Measurements from ENCODE around the gene GRK6.

Gene GRK6
- total RNA-seq, result 185 to 232 (median 208) reads per million in 4 donors

DNA sequence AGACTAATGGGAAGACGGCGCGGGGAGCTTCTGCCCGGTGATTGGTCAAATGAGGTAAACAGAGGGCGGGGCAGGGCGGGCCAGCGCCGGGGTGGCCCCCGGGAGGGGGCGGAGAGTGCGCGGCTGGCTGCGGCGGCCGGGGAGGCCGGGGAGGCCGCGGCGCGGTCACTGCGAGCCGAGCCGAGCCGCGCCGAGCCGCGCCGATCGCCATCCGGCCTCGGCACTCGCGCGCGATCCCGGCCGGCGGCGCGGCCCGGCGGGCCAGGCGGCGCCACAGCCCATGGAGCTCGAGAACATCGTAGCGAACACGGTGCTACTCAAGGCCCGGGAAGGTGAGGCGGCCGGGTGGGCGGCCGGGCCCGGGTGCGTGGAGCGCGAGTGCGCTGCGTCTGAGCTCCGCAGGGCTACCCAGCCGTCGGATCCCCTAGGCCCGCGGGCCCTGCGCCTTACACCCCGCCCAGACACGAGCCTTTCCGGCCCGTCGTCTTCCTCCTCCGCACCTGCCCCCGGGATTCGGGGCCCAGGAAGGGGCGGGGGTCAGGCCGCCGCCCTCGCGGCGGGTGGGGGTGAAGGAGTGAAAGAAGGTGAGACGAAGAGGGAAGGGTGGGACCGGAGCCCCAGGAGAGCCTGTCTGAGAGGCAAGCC lies at the start of gene GRK6:
Gene GRK6, plus strand, starts transcription at position 111 of the 645 bp plus-strand sequence. Its CDS starts 170 bp downstream, at position 281.
- peak; percentile 54 to 81 (median 56) for DNase-seq

- no peak for DNase-seq
These were observed 48.4 kb upstream of the GRK6 start for GRCh38 chr5:177377851-177378776.

- DNase-seq, result peak in 1 of 5 donors; percentile 62
These were observed 47.3 kb upstream of the GRK6 start for GRCh38 chr5:177378884-177379883.

- DNase-seq, result no peak
These were observed 45.7 kb upstream of the GRK6 start for GRCh38 chr5:177380805-177381126.

DNA sequence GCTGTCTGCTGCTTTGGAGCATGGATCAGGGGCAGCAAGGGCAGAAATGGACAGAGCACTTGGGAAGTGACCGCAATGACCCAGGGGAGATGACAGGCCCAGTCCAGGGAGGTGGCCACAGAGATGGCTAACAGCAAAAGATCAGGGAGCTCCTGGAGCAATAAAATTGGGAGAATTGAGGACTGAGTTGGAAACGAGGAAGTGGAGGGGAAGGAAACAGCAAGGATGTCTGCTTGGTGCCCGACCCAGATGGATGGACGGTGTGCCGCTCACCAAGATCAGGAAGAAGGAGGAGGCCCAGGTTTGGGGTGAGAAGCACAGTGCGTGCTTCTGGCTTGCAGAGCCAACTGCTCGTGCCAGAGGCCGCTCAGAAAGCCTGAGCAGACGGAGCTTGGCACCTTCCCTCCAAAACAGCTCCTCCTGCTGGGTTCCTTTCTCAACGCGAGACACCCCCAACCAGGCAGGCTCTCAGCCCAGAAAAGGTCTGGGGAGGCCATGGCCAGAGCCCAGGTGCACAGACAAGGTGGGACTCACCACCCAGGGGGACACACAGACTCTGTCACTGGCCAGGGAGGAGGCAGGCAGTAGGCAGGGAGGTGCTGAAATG lies 44.0 kb upstream of the GRK6 start:
- peak in 1 of 5 donors; percentile 48 for DNase-seq

DNA sequence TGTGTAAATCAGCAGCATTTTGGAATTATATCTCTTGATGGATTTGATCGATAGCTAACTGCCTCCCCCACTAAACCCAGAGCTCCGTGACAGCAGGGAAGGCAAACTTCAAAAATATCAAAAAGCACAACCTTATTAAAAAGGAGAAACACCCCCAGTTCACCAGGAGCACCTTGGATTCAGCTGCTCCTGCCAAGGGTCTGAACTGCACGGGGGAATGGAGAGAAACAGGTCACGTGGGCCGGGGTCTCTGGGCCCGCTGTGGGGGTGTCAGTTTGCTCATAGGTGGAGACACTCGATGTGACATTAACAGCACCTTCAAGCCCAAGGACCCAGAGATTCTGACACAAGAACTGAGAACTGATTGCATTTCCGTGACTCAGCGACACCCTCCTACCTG lies 43.3 kb upstream of the GRK6 start:
- no peak for DNase-seq

DNA sequence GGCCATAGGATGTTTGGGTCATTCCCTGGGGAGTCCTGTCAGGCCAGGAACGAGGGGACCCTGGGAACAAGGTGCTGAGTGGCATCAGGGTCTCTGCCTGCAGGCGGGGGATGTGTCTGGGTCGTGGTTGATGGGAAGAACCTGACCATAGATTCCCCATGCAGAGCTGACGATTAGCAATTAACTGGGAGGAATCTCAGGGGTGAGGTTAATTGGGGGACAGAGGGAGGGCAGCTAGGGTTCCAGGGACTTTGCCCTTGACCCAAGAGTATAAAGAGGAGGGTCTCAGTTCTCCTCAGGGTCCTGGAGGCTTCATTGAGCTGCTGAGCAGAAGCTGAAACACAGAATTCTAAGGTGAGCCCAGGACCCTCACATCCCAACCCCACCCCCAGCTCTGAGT lies 42.3 kb upstream of the GRK6 start, which contains the start of gene SLC34A1:
Gene SLC34A1, plus strand, starts transcription at position 301 of the 400 bp plus-strand sequence. CDS start 1,308 bp downstream, outside the sequence.
- no peak for DNase-seq

DNA sequence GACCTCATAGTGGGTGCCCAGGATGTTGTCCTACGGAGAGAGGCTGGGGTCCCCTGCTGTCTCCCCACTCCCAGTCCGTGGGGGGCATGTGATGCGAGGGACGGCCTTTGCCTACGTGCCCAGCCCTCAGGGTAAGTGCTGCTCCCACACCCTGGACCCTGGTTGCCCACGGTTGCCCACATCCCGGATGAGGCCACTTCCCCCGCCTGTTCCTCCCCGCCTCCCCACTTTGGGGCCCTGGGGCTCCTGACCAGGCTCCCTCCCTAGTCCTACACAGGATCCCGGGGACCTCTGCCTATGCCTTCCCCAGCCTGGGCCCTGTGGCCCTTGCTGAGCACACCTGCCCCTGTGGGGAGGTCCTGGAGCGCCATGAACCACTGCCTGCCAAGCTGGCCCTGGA lies 40.8 kb upstream of the GRK6 start:
- DNase-seq, result no peak

DNA sequence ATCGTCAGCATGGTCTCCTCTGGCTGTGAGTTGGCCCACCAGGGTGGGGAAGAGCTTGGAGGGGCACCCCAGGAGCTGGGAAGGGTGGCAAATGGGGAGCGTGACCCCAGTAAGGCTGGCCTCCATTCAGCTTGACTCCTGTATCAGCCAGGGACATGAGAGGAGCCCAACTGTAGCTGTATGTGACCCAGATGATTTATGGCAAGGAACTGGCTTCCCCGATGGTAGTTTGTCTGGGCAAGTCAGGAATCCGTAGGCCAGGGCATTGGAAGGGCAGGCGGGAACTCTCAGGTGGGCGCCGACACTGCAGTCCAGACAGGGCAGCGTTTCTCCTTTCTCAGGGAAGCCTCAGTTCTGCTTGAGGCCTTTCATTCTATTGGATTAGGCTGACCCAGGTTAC lies 39.9 kb upstream of the GRK6 start:
- DNase-seq, result no peak

GRCh38 chr5:177387405-177387804 lies 39.1 kb upstream of the GRK6 start:
- no peak for DNase-seq

- no peak for DNase-seq
These were observed 37.9 kb upstream of the GRK6 start for GRCh38 chr5:177388521-177389052.

DNA sequence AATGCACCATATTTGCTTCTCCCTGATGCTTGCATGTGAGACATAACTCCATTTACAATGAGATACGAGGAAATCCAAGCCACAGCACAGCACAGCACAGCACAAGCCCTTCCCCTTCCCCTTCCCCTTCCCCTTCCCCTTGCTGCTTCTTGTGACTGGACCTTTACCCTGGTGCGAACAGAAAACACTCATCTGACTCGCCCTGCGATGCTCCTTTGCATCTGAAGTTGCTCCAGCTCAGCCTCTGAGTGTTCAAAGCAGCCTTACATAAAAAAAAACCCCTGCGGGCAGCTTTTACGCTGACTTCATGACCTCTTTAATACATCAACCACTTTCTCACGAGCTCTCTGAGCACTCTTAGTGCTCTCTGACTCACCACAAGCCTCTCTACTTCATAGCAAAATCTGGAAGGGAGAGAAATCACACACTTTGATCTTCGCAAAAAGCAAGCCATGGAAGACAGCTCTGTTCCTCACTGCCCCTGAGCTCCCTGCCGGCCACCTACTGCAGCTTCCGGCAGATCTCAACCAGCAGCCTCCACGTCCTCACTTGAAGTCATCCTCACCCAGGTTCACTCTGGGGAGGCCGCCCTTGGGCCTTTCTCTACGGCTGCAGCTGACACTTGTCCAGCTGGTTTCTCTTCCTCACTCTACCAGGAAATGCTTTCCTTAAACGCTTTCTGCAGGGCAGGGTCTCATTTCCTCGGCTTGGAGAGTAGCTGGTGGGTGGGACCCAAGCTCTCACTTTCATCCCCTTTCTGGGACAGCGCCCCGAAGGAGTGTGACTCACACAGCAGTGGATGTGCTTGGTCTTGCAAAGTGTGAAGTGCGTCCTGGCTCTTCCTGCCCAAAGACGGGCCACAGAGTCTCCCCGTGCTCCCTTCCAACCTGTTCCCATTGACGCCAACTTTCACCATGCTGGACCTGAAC lies 37.0 kb upstream of the GRK6 start:
- peak in 4 of 5 donors; percentile 25 to 79 (median 38) for DNase-seq

DNA sequence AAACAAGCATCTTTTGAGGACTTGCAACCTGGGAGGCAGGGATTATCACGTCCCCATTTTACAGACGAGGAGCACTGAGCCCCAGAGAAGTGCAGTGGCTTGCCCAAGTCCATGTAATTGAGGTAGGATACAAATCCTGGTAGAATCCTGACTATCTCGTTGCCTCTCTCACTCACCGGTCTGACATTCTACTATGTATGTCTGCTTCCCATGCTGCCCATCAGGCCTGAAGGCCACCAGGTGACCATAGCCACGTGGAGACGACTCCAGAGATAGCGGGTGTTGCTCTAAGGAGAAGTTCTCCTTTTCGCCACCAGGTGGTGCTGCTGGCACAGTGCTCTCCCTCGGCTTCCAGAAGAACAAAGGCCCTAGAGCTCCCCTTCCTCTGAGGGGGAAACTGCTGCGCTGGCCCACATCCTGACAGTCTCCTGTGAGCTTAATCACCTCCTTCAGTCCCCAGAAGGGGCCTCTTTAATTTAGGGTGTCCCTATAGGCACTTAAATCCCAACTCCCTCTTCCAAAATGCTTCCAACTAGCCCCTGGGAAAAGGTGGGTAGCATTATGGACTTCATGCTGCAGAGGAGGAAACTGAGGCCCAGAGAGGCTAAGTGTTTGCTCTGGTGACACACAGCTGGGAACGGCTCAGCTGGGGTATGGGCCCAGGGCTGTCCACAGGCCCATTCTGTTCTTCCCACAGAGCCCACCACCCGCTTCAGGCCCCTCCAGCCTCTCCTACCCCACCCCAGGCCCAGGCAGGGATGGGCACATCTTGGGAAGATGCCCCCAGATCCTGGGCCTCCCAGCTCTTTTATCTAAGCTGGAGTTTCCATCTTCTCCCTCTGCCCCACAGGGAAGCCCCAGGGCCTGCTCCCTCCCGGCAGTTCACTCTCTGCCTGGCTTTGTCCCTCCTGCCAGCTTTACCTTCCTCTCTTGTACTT lies 35.8 kb upstream of the GRK6 start:
- peak; percentile 64 to 87 (median 79) for DNase-seq

GRCh38 chr5:177392765-177393164 lies 33.7 kb upstream of the GRK6 start:
- DNase-seq, result no peak

GRCh38 chr5:177393206-177393765 lies 33.2 kb upstream of the GRK6 start:
- DNase-seq, result no peak

DNA sequence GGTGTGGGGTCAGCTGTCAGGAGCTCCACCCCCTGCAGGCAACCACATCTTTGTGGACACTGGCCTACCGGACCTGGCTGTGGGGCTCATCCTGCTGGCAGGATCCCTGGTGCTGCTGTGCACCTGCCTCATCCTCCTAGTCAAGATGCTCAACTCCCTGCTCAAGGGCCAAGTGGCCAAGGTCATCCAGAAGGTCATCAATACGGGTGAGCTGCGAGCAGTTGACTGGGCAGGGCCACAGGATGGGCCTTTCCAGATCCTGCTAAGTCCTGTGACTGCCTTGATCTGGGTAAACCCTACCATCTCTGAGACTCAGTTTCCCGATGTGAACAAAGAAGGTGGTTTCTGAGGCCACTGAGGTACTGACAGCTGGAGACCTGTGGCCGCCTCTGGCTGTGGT lies 32.5 kb upstream of the GRK6 start:
- DNase-seq, result no peak

DNA sequence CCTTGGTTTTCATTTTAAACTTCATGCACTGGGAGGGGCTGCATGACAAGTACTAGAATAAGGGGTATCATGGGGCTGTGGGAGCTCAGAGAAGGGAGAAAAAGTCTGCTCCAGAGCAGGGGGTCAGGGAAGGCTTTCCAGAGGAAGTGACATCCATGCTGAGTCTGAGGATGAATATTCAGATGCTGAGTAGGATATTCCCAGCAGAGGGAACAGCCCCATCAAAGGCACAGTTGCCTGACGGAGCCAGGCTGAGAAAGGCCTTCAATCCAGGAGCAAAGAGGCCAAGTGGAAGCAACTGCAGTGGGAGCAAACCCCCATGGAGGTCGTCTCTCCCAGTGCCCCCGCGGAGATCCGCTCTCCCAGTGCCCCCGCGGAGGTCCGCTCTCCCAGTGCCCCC lies 30.4 kb upstream of the GRK6 start:
- no peak for DNase-seq

- DNase-seq, result no peak
These were observed 29.7 kb upstream of the GRK6 start for GRCh38 chr5:177396807-177397206.

DNA sequence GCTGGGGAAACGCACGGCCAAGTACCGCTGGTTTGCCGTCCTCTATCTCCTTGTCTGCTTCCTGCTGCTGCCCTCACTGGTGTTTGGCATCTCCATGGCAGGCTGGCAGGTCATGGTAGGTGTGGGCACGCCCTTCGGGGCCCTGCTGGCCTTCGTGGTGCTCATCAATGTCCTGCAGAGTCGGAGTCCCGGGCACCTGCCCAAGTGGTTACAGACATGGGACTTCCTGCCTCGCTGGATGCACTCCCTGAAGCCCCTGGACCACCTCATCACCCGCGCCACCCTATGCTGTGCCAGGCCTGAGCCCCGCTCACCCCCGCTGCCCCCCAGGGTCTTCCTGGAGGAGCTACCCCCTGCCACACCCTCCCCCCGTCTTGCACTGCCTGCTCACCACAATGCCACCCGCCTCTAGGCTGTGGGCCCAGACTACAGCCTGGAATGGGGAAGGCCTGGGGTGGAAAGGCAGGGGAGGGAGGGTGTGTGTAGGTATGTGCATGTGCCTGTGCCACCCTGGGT lies 28.5 kb upstream of the GRK6 start:
- no peak for DNase-seq
